K562 (cell line): ENCODE results near the gene TMEM87A. TPM values are rescaled to one million over a fixed set of nuclear protein-coding genes. Genes with fewer than 3 reads are reported as not detected.

Experiments
- BDP1 ChIP-seq: IDR thresholded peaks from 3 replicates; pipeline ENCODE4 v1.6.1; 2011; ENCODE audit not compliant: insufficient read length, insufficient read depth
- ETV1 ChIP-seq: fragments of 450-650 bp; conservative IDR thresholded peaks from 2 replicates; pipeline ENCODE4 v1.6.1; 2016; ENCODE audit warnings: missing genetic modification characterization, control low read depth, low read depth, missing compliant biosample characterization
- HOXB6 ChIP-seq: fragments of 250-450 bp; sonication (Bioruptor Pico); IDR thresholded peaks from 2 replicates; pipeline ENCODE4 v1.5.1; 2022; ENCODE audit warnings: mild to moderate bottlenecking, borderline replicate concordance
- MAFF ChIP-seq: IDR thresholded peaks from 2 replicates; pipeline ENCODE4 v1.6.1; 2012; ENCODE audit warnings: low read length, improper control_type of control experiment
- MIER1 ChIP-seq: fragments of 450-650 bp; IDR thresholded peaks from 2 replicates; pipeline ENCODE4 v1.6.1; 2016; ENCODE audit warnings: antibody characterized with exemption, mild to moderate bottlenecking, low read depth
- SLC30A9 ChIP-seq: fragments of 250-450 bp; sonication (Bioruptor Pico); IDR thresholded peaks from 2 replicates; pipeline ENCODE4 v1.8.0; 2022; ENCODE audit warnings: mild to moderate bottlenecking, moderate library complexity
- SMARCB1 ChIP-seq: IDR thresholded peaks from 2 replicates; pipeline ENCODE4 v1.6.1; 2011; ENCODE audit warnings: improper control_type of control experiment, low read depth; ENCODE audit not compliant: insufficient read length
- STAG1 ChIP-seq: sonication (generic); formaldehyde crosslinking; IDR thresholded peaks from 2 replicates; pipeline ENCODE4 v1.5.0; 2020; ENCODE audit warnings: missing genetic modification reagents, borderline replicate concordance
- SUPT5H ChIP-seq: fragments of 450-650 bp; IDR thresholded peaks from 2 replicates; pipeline ENCODE4 v1.6.1; 2016
- YBX1 ChIP-seq: fragments of 450-650 bp; IDR thresholded peaks from 2 replicates; pipeline ENCODE4 v1.7.1; 2016; ENCODE audit warnings: mild to moderate bottlenecking
- polyA plus RNA-seq, 8 experiments: library from polyadenylated mRNA; depleted of rRNA in 4 of 8; stranded (reverse) in 5 of 8; unstranded in 3 of 8; fragments of >200 nt; fragmentation: Nextera tagmentation in 2 of 8; fragmentation: Illumina TruSeq in 1 of 8; extraction: Ambion mirVana in 2 of 8; extraction: Trizol in 1 of 8; gene quantifications; 2 replicates each; pipeline versions ENCODE4 v1.2.1 to v1.2.3, GENCODE V29; 2011 to 2014; ENCODE audit warnings: inconsistent platforms in 1 of 8, missing spikeins in 1 of 8
- total RNA-seq, 7 experiments: library from RNA; depleted of rRNA in 6 of 7; stranded (reverse); fragments of >200 nt in 6 of 7; fragmentation: Illumina TruSeq in 2 of 7; extraction: Trizol in 2 of 7; gene quantifications; 2 replicates each; pipeline versions ENCODE4 v1.2.1 to v1.2.3, GENCODE V29; 2011 to 2021; ENCODE audit warnings: low replicate concordance in 1 of 7
- TF ChIP-seq, protein P1 (sequence below), 2 experiments: fragments of 150-350 bp in 1 of 2; IDR thresholded peaks; 2 replicates each; pipeline ENCODE4 v1.6.1; 2012 to 2016; ENCODE audit warnings: low read depth in 2 of 2, low read length in 2 of 2, mild to moderate bottlenecking in 1 of 2, moderate library complexity in 1 of 2
- TF ChIP-seq, protein P2 (sequence below): sonication (generic); formaldehyde crosslinking; IDR thresholded peaks from 2 replicates; pipeline ENCODE4 v1.8.0; 2022; ENCODE audit warnings: mild to moderate bottlenecking, low read depth, missing genetic modification reagents
- TF ChIP-seq, protein P3 (sequence below), 2 experiments: fragments of 450-650 bp; IDR thresholded peaks; 2 replicates each; pipeline ENCODE4 v1.6.1; 2016
- TF ChIP-seq, protein P4 (sequence below): fragments of 450-650 bp; formaldehyde crosslinking; IDR thresholded peaks from 2 replicates; pipeline ENCODE4 v1.4.0; 2020; ENCODE audit warnings: mild to moderate bottlenecking, mixed read lengths
- TF ChIP-seq, protein P5 (sequence below), 2 experiments: fragments of 250-450 bp in 1 of 2; fragments of 450-650 bp in 1 of 2; sonication (Bioruptor Pico) in 1 of 2; IDR thresholded peaks; 2 replicates each; pipeline versions ENCODE4 v1.6.1 to v1.8.0; 2016 to 2021; ENCODE audit warnings: mild to moderate bottlenecking in 2 of 2, moderate library complexity in 2 of 2, missing compliant biosample characterization in 1 of 2, missing genetic modification characterization in 1 of 2

TMEM87A gene
- total and polyA plus RNA-seq, 9 of the 15 experiments (the other 6 are each of a cell fraction or from before 2014, with no cell fraction given): 16.6 to 43.3 (median 29.6) TPM

DNA sequence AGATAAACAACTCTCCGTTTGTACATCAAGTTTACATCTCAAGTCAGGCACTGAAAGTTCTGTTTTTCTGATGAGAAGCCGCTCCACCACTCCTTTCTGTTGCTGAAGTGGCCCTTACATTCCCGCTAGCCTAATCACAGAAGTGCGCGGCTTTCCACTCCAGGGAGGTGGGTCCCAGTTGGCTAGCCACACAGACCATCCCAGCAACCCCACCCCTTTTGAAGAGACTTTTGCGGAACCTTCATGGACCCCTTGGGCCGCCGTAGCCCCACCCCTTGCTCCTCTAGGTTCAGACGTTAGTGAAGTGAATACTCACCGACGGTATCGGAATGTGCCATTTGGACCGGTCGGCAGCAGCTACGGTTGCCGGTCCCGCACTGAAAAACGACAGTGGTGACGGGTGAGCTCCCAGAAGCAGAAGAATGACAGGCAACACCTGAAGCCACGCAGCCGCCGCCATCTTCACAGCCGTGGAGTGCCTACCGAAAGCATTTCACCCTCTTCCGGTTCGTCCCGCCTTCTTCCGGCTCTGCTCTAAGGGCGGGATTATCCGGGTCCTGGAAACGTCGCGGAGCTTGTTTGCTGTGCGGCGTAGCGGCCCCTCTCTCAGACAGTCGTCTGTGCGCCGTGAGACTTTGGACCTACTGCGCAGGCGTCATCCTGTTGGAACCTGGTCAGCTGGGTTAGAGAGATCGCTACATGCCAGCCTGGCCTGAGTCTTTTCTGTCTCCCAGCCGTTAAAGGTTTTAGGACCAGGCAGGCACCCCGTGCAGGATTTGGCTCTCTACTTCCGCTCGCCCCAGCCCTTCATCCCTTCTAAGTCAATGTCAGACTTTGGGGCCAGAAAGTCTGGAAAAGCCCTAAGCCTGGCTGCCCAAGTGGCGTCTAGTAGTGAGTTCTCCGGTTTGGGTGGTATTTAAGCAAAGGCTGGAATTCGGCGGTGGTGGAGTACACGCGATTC, at the start of gene TMEM87A, which contains the start of gene GANC (continued):
- TF ChIP-seq, protein P1, sequence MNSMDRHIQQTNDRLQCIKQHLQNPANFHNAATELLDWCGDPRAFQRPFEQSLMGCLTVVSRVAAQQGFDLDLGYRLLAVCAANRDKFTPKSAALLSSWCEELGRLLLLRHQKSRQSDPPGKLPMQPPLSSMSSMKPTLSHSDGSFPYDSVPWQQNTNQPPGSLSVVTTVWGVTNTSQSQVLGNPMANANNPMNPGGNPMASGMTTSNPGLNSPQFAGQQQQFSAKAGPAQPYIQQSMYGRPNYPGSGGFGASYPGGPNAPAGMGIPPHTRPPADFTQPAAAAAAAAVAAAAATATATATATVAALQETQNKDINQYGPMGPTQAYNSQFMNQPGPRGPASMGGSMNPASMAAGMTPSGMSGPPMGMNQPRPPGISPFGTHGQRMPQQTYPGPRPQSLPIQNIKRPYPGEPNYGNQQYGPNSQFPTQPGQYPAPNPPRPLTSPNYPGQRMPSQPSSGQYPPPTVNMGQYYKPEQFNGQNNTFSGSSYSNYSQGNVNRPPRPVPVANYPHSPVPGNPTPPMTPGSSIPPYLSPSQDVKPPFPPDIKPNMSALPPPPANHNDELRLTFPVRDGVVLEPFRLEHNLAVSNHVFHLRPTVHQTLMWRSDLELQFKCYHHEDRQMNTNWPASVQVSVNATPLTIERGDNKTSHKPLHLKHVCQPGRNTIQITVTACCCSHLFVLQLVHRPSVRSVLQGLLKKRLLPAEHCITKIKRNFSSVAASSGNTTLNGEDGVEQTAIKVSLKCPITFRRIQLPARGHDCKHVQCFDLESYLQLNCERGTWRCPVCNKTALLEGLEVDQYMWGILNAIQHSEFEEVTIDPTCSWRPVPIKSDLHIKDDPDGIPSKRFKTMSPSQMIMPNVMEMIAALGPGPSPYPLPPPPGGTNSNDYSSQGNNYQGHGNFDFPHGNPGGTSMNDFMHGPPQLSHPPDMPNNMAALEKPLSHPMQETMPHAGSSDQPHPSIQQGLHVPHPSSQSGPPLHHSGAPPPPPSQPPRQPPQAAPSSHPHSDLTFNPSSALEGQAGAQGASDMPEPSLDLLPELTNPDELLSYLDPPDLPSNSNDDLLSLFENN (IDR thresholded peaks at IDR 0.05; ENCODE audit: low read depth in 2 of 2, low read length in 2 of 2): peak in 1 of 2 experiments; percentile 10; a peak in 1 of 4 replicates
- no peak for TF ChIP-seq SMARCB1
- TF ChIP-seq SUPT5H: peak; percentile 99
- TF ChIP-seq SLC30A9 (CRISPR knock-in tag): no peak
- TF ChIP-seq, protein P2, sequence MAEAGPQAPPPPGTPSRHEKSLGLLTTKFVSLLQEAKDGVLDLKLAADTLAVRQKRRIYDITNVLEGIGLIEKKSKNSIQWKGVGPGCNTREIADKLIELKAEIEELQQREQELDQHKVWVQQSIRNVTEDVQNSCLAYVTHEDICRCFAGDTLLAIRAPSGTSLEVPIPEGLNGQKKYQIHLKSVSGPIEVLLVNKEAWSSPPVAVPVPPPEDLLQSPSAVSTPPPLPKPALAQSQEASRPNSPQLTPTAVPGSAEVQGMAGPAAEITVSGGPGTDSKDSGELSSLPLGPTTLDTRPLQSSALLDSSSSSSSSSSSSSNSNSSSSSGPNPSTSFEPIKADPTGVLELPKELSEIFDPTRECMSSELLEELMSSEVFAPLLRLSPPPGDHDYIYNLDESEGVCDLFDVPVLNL (CRISPR knock-in tag): no peak
- TF ChIP-seq ETV1 (tag): peak; percentile 88
- no peak for TF ChIP-seq STAG1
- TF ChIP-seq MIER1: no peak
- TF ChIP-seq YBX1: no peak
- no peak for TF ChIP-seq BDP1
- no peak for TF ChIP-seq HOXB6 (CRISPR knock-in tag)
- TF ChIP-seq MAFF: no peak
- TF ChIP-seq, protein P3, sequence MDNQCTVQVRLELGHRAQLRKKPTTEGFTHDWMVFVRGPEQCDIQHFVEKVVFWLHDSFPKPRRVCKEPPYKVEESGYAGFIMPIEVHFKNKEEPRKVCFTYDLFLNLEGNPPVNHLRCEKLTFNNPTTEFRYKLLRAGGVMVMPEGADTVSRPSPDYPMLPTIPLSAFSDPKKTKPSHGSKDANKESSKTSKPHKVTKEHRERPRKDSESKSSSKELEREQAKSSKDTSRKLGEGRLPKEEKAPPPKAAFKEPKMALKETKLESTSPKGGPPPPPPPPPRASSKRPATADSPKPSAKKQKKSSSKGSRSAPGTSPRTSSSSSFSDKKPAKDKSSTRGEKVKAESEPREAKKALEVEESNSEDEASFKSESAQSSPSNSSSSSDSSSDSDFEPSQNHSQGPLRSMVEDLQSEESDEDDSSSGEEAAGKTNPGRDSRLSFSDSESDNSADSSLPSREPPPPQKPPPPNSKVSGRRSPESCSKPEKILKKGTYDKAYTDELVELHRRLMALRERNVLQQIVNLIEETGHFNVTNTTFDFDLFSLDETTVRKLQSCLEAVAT (IDR thresholded peaks at IDR 0.05): no peak; a peak in 1 of 4 replicates
- TF ChIP-seq, protein P4, sequence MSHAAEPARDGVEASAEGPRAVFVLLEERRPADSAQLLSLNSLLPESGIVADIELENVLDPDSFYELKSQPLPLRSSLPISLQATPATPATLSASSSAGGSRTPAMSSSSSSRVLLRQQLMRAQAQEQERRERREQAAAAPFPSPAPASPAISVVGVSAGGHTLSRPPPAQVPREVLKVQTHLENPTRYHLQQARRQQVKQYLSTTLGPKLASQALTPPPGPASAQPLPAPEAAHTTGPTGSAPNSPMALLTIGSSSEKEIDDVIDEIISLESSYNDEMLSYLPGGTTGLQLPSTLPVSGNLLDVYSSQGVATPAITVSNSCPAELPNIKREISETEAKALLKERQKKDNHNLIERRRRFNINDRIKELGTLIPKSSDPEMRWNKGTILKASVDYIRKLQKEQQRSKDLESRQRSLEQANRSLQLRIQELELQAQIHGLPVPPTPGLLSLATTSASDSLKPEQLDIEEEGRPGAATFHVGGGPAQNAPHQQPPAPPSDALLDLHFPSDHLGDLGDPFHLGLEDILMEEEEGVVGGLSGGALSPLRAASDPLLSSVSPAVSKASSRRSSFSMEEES (CRISPR knock-in tag): no peak
- TF ChIP-seq, protein P5, sequence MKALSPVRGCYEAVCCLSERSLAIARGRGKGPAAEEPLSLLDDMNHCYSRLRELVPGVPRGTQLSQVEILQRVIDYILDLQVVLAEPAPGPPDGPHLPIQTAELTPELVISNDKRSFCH (CRISPR knock-in tag; IDR thresholded peaks at IDR 0.05): no peak
- TF ChIP-seq, protein P5 (tag; IDR thresholded peaks at IDR 0.05): peak; percentile 69; the same call in 1 of the 2 replicates
